Retinal pigment epithelial cell (primary cell): ENCODE data around the gene PRKG1.
A peak's percentile ranks its signal among the peaks of the same experiment; 100 is the strongest.

Experiments used
- DNase-seq: peaks from one replicate; pipeline ENCODE4 v3.0.0-alpha.2; 2010; ENCODE audit warnings: low read depth
- H3K4me3 ChIP-seq: 2 replicates; pipeline ENCODE4 v1.5.1; 2011; ENCODE audit warnings: mild to moderate bottlenecking, low read length, control low read depth, moderate library complexity
- TF ChIP-seq, protein P1 (sequence below): conservative IDR thresholded peaks from 2 replicates; pipeline ENCODE4 v1.5.1; 2011; ENCODE audit warnings: low read depth, low read length, control low read depth, inconsistent platforms

Gene PRKG1

DNA sequence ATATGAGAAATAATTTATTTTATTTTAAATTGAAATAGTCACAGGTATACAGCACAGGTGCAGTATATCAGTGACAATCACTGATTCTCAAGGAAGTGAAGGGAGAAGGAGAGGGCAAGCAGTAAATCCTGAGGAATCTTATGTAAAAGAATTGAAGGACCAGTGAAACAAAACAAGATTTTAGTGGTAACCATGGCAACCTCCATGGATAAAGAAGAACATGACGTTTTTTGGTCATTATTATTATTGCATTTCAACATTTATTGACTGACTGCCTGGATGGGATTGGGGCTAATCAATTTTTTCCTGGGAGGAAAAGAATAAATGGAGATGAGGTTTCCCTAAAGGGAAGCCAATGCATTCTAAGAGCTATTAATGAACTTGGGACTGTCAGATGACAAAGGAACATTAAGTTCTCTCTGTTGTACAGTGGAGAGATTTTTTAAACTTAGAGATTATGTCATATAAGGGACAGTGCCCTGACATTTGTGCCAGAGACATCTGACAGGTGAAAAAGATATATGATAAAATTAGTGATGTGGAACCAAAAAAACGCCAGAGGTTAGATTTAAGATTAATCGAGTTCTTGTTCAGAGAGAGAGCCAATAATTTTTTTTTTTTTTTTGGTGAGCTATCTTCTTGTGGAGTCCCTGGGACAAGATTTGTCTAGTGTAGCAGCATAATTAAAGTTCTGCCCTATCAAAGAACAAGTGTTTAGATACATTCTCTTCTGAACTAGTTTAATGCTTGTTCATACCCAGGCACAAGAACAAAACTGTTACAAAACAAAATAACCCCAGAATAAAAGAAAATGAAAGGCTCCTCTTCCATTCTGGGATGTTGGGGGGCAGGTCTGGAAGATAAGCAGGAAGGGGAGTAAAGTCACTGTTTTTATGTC, 345.2 kb downstream of the PRKG1 start:
- DNase-seq = no peak
- no peak overlapping the region for H3K4me3 ChIP-seq
- TF ChIP-seq, protein P1, sequence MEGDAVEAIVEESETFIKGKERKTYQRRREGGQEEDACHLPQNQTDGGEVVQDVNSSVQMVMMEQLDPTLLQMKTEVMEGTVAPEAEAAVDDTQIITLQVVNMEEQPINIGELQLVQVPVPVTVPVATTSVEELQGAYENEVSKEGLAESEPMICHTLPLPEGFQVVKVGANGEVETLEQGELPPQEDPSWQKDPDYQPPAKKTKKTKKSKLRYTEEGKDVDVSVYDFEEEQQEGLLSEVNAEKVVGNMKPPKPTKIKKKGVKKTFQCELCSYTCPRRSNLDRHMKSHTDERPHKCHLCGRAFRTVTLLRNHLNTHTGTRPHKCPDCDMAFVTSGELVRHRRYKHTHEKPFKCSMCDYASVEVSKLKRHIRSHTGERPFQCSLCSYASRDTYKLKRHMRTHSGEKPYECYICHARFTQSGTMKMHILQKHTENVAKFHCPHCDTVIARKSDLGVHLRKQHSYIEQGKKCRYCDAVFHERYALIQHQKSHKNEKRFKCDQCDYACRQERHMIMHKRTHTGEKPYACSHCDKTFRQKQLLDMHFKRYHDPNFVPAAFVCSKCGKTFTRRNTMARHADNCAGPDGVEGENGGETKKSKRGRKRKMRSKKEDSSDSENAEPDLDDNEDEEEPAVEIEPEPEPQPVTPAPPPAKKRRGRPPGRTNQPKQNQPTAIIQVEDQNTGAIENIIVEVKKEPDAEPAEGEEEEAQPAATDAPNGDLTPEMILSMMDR = no peak

DNA sequence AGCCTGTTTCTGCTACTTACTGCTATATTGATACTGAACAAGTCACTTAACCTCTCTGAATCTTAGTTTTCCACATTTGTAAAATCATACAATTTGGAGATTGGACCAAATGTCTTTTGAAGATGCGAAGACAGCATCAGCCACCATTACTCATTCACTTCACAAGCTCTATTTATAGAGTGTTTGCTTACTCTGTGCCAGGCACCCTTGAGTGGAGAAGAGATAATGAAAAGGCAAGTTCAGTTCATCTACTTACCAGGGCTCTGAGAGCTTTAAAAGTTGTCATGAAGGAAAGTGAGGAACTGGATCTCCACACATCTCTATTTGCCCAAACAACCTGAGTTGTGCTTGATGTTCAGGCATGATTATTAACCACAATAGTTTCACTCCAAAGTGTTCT, 347.6 kb downstream of the PRKG1 start:
- TF ChIP-seq, protein P1 = no peak

DNA sequence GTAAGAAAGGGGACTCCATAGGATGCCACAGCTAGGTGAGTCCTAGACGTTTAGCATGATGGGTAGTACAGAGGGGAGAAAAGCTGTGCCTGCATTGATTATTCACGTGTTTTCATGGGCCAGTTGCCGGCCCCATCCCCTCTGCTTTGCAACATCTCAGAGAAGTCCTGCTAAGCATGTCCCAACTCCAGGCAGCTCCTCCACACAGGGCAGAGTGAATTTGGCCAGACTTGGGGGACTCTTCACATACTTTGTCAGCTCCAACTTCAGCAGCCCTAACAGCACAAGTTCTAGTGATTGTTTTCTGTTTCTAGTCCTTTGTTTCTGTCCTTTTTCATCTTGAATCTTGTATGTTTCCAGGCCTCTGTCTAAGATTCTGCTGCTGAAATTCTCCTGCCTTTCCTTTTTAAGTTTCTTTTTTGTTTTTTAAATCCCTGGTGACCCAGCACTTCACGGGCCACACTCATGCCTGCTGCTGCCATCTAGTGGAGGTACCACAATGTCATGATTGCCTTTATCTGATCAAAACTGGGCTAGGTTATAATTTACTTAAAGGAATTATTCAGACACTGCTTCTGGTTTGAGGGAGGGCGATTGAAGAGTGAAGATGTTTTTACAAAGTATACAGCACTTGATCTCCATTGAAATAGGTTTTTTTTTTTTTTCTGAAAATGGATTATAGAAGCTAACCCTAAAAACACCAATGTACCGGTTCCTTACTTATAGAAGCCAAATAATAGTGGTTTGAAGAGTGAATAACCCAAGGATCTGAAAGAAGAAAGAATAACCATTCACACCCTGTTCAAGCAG, 348.2 kb downstream of the PRKG1 start:
- no peak overlapping the region for H3K4me3 ChIP-seq
- TF ChIP-seq, protein P1 = peak; percentile 78
- DNase-seq = peak; percentile 18

More for the DNA sequence above, 347.6 kb downstream of the PRKG1 start:
- no peak for DNase-seq
- H3K4me3 ChIP-seq = no peak overlapping the region

DNA sequence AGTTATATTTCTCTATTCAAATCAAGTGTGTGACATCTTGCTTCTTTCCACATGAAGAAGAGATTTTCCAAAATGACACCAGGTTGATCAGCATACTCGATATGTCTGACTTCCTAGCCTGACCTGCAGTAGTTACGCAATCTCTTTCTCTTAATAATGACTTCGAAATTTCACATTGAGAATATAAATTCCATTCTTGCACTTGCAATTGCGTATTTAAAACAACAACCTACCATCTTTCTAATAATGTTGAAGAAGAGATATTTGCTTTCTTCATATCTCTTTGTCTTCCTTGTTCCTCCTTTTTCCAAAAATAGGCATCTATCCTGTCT, 348.8 kb downstream of the PRKG1 start:
- TF ChIP-seq, protein P1 = no peak
- H3K4me3 ChIP-seq = no peak overlapping the region
- DNase-seq = no peak

DNA sequence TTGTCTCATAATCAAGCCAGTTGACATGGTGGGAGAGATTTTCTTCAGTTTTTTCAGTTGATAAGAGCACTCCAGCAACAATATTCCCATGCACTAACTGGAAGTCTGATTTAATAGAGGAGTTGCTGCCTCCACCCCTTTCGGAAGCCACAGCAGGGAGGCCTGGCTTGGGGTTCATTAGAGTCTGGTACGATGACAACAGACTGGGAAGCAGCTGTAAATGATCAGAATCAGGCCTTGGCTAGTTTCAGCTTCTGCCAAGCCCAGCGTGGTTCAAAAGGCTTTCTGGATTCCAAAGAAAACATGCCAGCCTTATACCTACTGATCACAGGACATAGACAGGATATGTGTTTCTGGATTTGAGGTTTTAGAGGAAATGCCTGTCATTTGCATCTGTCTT, 351.1 kb downstream of the PRKG1 start:
- DNase-seq = no peak
- TF ChIP-seq, protein P1 = no peak

DNA sequence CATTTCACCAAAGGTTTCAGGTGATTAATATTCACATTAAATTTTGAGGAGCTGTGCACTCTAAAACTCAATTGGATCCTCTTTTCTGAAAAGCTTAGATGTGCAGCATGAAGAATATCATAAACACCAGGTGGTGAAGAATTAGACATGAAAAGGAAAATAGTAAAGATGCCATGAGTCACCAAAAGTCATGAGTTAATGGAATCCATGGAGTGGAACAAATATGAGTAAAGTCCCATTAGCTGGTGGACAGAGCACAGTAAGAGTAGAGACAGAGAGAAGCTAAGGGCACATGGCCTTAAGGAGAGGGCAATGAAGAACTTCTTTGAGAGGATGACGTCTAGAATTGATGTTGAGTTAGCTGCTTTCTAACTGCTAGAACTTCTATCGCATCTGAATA, 353.5 kb downstream of the PRKG1 start:
- TF ChIP-seq, protein P1 = no peak
- DNase-seq = no peak
- no peak overlapping the region for H3K4me3 ChIP-seq

More for the DNA sequence above, 351.1 kb downstream of the PRKG1 start:
- no peak overlapping the region for H3K4me3 ChIP-seq
